Sigmoid colon (tissue), 7 donors: ENCODE measurements around the gene ST8SIA4. TPM values are rescaled to one million over a fixed set of nuclear protein-coding genes. Genes with fewer than 3 reads are reported as not detected.

Experiments
- DNase-seq: peaks from one replicate; pipeline ENCODE4 v3.0.0-alpha.2; 2019
- H3K27ac ChIP-seq, 4 donors: fragments of 200-600 bp; sonication (generic); one replicate each; pipeline ENCODE4 v1.5.1; 2016 to 2019; ENCODE audit warnings: mild to moderate bottlenecking in 1 of 4
- H3K27me3 ChIP-seq, 3 donors: fragments of 200-600 bp; sonication (generic); one replicate each; pipeline ENCODE4 v1.5.1; 2019; ENCODE audit warnings: mild to moderate bottlenecking in 1 of 3
- H3K36me3 ChIP-seq, 4 donors: fragments of 200-600 bp; sonication (generic); one replicate each; pipeline ENCODE4 v1.5.1; 2016 to 2019
- H3K4me1 ChIP-seq, 4 donors: fragments of 200-600 bp; sonication (generic); one replicate each; pipeline ENCODE4 v1.5.1; 2017 to 2019
- H3K4me3 ChIP-seq, 4 donors: fragments of 200-600 bp; sonication (generic); one replicate each; pipeline ENCODE4 v1.5.1; 2017 to 2019; ENCODE audit warnings: mild to moderate bottlenecking in 2 of 4, moderate library complexity in 1 of 4
- H3K9me3 ChIP-seq, 4 donors: fragments of 200-600 bp in 3 of 4; sonication (generic) in 3 of 4; one replicate each; pipeline versions ENCODE4 v1.5.1 to v1.6.1; 2013 to 2019
- EP300 ChIP-seq, 4 donors: sonication (generic); formaldehyde crosslinking; IDR thresholded peaks; one replicate each; pipeline ENCODE4 v1.6.1; 2017; ENCODE audit warnings: antibody characterized with exemption in 4 of 4
- POLR2A ChIP-seq, 2 donors: fragments of 450-650 bp; IDR thresholded peaks; one replicate each; pipeline ENCODE4 v1.6.1; 2016; ENCODE audit warnings: antibody characterized with exemption in 2 of 2, mild to moderate bottlenecking in 2 of 2, moderate library complexity in 2 of 2
- POLR2AphosphoS5 ChIP-seq, 4 donors: sonication (generic); formaldehyde crosslinking; IDR thresholded peaks; one replicate each; pipeline ENCODE4 v1.6.1; 2017; ENCODE audit warnings: antibody characterized with exemption in 4 of 4
- WGBS, 2 donors: extraction: QIAGEN DNeasy Blood & Tissue Kit; methylation state at CpG; one replicate each; pipeline ENCODE4 v1.1.7; 2013; 5-methylcytosine and 5-hydroxymethylcytosine counted together
- intact Hi-C: fragments of 100-400 bp; cut with DNase I; formaldehyde crosslinking; loops from one replicate; pipeline ENCODE4 v1.15.1; 2023
- polyA plus RNA-seq, 3 donors: library from polyadenylated mRNA; stranded (reverse); fragments of 200-250 nt; gene quantifications; one replicate each; pipeline ENCODE4 v1.2.3, GENCODE V29; 2013
- total RNA-seq, 4 donors: library from RNA; depleted of rRNA; stranded (reverse); fragments of >200 nt; gene quantifications; one replicate each; pipeline ENCODE4 v1.1.0, GENCODE V29; 2016
- TF ChIP-seq, protein P1 (sequence below), 4 experiments: fragments of 450-650 bp in 3 of 4; fragments of 200-600 bp in 1 of 4; IDR thresholded peaks; one replicate each; pipeline ENCODE4 v1.5.1; 2016 to 2019; ENCODE audit warnings: antibody characterized with exemption in 4 of 4, mild to moderate bottlenecking in 3 of 4, moderate library complexity in 2 of 4
- donor health status: healthy with polysubstance abuse.
- donor health status: Bipolar disorder and iron deficiency.
- donor health status: healthy.

The ST8SIA4 gene
- total and polyA plus RNA-seq, 7 donors = 0.60 to 8.3 (median 3.0) TPM

DNA sequence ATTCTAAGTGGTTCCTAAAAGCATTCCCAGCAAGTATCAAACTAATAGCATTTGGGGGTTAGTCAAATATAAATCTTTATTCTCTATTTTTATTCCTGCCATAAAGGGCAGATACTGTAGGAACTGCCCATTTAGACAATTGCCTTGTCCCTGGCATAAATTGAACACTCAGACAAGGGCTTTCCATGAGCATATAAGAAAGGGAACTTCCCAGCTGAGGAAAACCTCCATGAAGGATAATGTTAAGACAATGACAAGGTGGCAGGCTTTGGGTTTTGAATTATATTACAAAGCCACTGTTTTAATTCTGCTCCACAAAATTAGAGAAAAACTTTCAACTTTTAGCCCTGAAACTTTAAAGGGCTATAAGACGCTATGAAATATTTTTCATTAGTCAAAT is 81.3 kb downstream of the ST8SIA4 start:
- Histone ChIP-seq H3K4me1 (no peaks in the 10 kb centered on the region), H3K9me3 (no peaks in the 10 kb centered on the region), H3K4me3 (no peak overlapping the region), H3K27ac (no peak overlapping the region), H3K27me3 (no peaks in the 10 kb centered on the region), H3K36me3 (no peaks in the 10 kb centered on the region)
- DNase-seq = no peak
- WGBS, 2 donors = 97% methylated on average over 1 of the region's 1 CpG
- TF ChIP-seq, protein P1, sequence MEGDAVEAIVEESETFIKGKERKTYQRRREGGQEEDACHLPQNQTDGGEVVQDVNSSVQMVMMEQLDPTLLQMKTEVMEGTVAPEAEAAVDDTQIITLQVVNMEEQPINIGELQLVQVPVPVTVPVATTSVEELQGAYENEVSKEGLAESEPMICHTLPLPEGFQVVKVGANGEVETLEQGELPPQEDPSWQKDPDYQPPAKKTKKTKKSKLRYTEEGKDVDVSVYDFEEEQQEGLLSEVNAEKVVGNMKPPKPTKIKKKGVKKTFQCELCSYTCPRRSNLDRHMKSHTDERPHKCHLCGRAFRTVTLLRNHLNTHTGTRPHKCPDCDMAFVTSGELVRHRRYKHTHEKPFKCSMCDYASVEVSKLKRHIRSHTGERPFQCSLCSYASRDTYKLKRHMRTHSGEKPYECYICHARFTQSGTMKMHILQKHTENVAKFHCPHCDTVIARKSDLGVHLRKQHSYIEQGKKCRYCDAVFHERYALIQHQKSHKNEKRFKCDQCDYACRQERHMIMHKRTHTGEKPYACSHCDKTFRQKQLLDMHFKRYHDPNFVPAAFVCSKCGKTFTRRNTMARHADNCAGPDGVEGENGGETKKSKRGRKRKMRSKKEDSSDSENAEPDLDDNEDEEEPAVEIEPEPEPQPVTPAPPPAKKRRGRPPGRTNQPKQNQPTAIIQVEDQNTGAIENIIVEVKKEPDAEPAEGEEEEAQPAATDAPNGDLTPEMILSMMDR (IDR thresholded peaks at IDR 0.05) = no peak
- no peak for TF ChIP-seq POLR2A (IDR thresholded peaks at IDR 0.05)
- TF ChIP-seq POLR2AphosphoS5 (IDR thresholded peaks at IDR 0.05) = no peak
- no peak for TF ChIP-seq EP300 (IDR thresholded peaks at IDR 0.05)
- intact Hi-C loops = no loop called here

DNA sequence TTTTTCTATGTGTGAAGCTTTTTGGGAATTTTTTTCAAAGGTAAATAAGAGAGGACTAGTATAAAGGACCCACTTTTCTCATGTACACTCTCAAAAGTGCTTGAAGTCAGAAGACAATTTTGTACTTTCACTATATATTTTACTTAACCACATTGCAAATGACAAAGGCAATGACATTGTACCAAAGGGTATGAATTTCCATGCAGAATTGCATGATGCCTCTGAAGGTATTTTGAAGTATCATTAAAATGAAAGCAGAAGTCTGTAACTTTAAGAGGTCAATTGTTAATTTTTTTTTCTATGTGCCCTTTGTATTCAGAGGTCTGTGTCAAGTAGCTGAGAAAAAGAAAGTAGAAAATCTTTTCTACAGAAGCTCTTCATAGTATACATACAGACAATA is 84.7 kb downstream of the ST8SIA4 start:
- TF ChIP-seq POLR2AphosphoS5 (IDR thresholded peaks at IDR 0.05) = no peak
- TF ChIP-seq POLR2A (IDR thresholded peaks at IDR 0.05) = no peak
- Histone ChIP-seq H3K27me3 (no peaks in the 10 kb centered on the region), H3K27ac (no peak overlapping the region), H3K9me3 (no peaks in the 10 kb centered on the region), H3K36me3 (no peaks in the 10 kb centered on the region), H3K4me1 (no peaks in the 10 kb centered on the region), H3K4me3 (no peak overlapping the region)
- DNase-seq = no peak
- intact Hi-C loops = no loop called here

DNA sequence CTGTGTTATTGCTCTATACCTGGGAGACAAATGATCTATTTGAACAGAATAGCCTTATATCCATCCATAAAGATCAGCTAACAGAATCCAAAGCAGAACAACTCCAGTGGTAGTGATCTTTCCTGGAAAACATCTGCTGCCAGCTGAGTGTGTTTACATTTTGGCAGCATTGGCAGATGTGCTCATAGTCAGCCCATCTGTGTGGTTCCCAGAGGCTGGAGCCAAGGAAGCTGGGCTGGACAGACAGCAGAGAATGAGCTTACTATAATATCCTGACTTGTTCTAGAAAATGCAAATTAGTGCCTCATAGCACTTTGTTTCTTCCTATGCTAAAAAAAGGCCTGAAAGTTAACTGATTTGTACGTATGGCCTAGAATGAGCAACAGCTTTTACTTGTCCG is 99.7 kb downstream of the ST8SIA4 start:
- H3K9me3 ChIP-seq = no peaks in the 10 kb centered on the region
- no peaks in the 10 kb centered on the region for H3K36me3 ChIP-seq
- no peaks in the 10 kb centered on the region for H3K27me3 ChIP-seq
- TF ChIP-seq, protein P1 (IDR thresholded peaks at IDR 0.05) = no peak
- TF ChIP-seq POLR2AphosphoS5 (IDR thresholded peaks at IDR 0.05) (no peak), EP300 (IDR thresholded peaks at IDR 0.05) (no peak), POLR2A (IDR thresholded peaks at IDR 0.05) (no peak)
- no peak overlapping the region for H3K27ac ChIP-seq
- H3K4me3 ChIP-seq = no peak overlapping the region
- intact Hi-C loops = no loop called here
- peaks cover 0 to 7% (median 3%) of the 10 kb centered on the region in 4 donors for H3K4me1 ChIP-seq
- no peak for DNase-seq
- WGBS, 2 donors = 80 to 91% methylated on average over 2 of the region's 2 CpGs

DNA sequence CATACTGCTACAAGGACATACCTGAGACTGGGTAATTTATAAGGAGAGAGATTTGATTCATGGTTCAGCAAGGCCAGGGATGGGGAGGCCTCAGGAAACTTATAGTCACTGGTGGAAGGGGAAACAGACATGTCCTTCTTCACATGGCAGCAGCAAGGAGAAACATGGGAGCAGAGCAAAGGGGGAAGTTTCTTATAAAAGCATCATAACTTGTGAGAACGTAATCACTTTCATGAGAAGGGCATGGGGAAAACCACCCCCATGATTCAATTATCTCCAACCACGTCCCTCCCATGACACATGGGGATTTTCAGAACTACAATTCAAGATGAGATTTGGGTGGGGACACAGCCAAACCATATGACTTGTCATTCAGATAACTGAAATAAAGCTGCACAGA is 100.9 kb downstream of the ST8SIA4 start:
- Histone ChIP-seq H3K27ac (no peak overlapping the region), H3K36me3 (no peaks in the 10 kb centered on the region), H3K4me1 (peaks cover 0 to 7% (median 3%) of the 10 kb centered on the region in 4 donors), H3K27me3 (no peaks in the 10 kb centered on the region), H3K9me3 (no peaks in the 10 kb centered on the region), H3K4me3 (no peak overlapping the region)
- no peak for DNase-seq
- WGBS, 2 donors = 84 to 87% methylated on average over 2 of the region's 2 CpGs
- no peak for TF ChIP-seq EP300 (IDR thresholded peaks at IDR 0.05)
- TF ChIP-seq, protein P1 (IDR thresholded peaks at IDR 0.05) = no peak
- TF ChIP-seq POLR2AphosphoS5 (IDR thresholded peaks at IDR 0.05) = no peak
- no peak for TF ChIP-seq POLR2A (IDR thresholded peaks at IDR 0.05)
- intact Hi-C loops = no loop called here

DNA sequence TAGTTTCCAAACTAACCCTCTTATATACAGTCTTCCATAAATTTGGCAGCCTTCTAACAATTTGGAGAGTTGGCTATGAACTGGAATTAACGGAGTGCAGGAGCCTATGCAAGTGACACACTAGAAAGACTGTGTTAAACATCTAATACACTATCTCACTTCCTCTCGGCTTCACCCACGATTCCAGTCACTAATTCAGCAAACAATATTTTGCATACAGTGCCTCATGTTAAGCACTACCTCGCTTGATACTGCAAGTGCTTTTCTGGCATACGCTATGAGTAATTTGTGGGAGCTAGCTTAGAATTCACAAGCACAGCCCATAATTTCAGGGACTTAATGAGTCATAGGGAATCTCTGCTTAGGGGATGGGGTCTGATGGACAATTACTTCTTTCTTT is 102.5 kb downstream of the ST8SIA4 start:
- H3K4me3 ChIP-seq = no peak overlapping the region
- no peak for DNase-seq
- WGBS, 2 donors = 79 to 86% methylated on average over 5 of the region's 5 CpGs
- no peaks in the 10 kb centered on the region for H3K9me3 ChIP-seq
- intact Hi-C loops = no loop called here
- H3K36me3 ChIP-seq = no peaks in the 10 kb centered on the region
- H3K27me3 ChIP-seq = no peaks in the 10 kb centered on the region
- TF ChIP-seq POLR2AphosphoS5 (IDR thresholded peaks at IDR 0.05) = no peak
- TF ChIP-seq POLR2A (IDR thresholded peaks at IDR 0.05) = no peak
- no peak for TF ChIP-seq EP300 (IDR thresholded peaks at IDR 0.05)
- TF ChIP-seq, protein P1 (IDR thresholded peaks at IDR 0.05) = no peak
- H3K27ac ChIP-seq = no peak overlapping the region
- peaks cover 0 to 7% (median 3%) of the 10 kb centered on the region in 4 donors for H3K4me1 ChIP-seq
